Rectal smooth muscle tissue (tissue), 1 donor: ENCODE results near the gene DNMT3L.
"Not testable (repeated sequence)": the region's sequence is repeated elsewhere in the genome, so short reads cannot be mapped to it uniquely, and the experiment has no call there.

ENCODE experiments used
- H3K27ac ChIP-seq: one replicate; pipeline ENCODE4 v1.7.0; 2013; ENCODE audit warnings: low read depth, low read length, inconsistent platforms
- H3K27me3 ChIP-seq: one replicate; pipeline ENCODE4 v1.7.0; 2013; ENCODE audit warnings: low read length; ENCODE audit not compliant: control insufficient read depth, insufficient read depth
- H3K36me3 ChIP-seq: one replicate; pipeline ENCODE4 v1.7.0; 2013; ENCODE audit warnings: low read length; ENCODE audit not compliant: control insufficient read depth, insufficient read depth
- H3K4me1 ChIP-seq: one replicate; pipeline ENCODE4 v1.7.0; 2013; ENCODE audit warnings: low read length; ENCODE audit not compliant: control insufficient read depth, insufficient read depth
- H3K4me3 ChIP-seq: one replicate; pipeline ENCODE4 v1.7.0; 2013; ENCODE audit warnings: low read length
- H3K9ac ChIP-seq: one replicate; pipeline ENCODE4 v1.7.0; 2013; ENCODE audit warnings: low read length

DNMT3L gene

DNA sequence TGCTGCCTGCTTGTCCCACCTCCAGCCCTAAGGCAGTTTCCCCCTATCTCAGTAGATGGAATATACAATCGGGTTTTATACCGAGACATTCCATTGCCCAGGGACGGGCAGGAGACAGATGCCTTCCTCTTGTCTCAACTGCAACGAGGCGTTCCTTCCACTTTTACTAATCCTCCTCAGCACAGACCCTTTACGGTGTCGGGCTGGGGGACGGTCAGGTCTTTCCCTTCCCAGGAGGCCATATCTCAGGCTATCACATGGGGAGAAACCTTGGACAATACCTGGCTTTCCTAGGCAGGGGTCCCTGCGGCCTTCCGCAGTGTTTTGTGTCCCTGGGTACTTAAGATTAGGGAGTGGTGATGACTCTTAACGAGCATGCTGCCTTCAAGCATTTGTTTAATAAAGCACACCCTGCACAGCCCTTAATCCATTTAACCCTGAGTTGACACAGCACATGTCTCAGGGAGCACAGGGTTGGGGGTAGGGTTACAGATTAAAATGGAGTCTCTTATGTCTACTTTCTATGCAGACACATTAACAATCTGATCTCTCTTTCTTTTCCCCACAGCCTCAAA, 21.6 kb upstream of the DNMT3L start:
- not testable (repeated sequence) for H3K36me3 ChIP-seq, H3K4me1 ChIP-seq, H3K27me3 ChIP-seq, H3K27ac ChIP-seq, H3K9ac ChIP-seq, H3K4me3 ChIP-seq

DNA sequence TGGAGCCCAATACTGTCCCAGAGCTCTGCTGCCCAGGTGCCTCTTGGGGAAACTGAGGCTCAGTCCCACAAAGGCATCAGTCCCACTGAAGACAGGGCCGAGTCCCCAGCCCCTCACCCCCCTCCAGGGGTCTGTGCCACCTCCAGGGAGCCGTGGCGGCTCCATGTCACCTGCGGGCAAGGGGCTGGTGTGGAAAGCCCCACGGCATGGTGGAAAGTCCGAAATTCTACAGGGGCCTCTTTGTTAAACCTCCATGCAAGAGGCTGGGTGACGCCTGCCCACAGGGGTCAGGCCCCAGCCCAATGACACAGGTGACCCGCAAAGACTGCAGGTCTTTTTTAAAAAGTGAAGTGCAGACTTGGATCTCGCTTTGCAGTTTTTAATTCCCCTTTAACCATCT, 20.7 kb upstream of the DNMT3L start:
- H3K9ac ChIP-seq = no peak overlapping the region
- no peak overlapping the region for H3K4me3 ChIP-seq
- no peaks in the 10 kb centered on the region for H3K36me3 ChIP-seq
- no peak overlapping the region for H3K27ac ChIP-seq
- H3K4me1 ChIP-seq = no peaks in the 10 kb centered on the region
- no peaks in the 10 kb centered on the region for H3K27me3 ChIP-seq

DNA sequence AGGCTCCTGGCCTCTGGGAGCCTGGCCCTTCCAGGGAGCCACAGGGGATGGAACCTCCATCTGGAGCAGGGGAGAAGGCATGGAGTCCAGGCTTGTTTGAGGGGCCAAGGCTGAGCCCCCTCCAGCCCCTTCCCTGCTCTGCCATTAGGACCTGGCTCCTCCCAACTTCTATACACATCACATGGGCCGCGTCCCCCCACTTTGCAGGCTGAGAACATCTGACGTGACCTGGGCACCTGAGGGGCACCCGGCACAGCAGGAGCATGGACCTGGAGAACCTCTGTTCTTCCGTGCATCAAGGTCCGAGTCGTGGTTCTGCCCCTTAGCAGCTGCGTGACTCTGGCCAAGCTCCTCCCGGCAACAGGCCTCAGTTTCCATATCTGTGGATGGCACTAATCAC, 20.1 kb upstream of the DNMT3L start:
- no peaks in the 10 kb centered on the region for H3K4me1 ChIP-seq
- H3K27me3 ChIP-seq = no peaks in the 10 kb centered on the region
- no peak overlapping the region for H3K9ac ChIP-seq
- H3K36me3 ChIP-seq = no peaks in the 10 kb centered on the region
- H3K27ac ChIP-seq = no peak overlapping the region
- H3K4me3 ChIP-seq = no peak overlapping the region

DNA sequence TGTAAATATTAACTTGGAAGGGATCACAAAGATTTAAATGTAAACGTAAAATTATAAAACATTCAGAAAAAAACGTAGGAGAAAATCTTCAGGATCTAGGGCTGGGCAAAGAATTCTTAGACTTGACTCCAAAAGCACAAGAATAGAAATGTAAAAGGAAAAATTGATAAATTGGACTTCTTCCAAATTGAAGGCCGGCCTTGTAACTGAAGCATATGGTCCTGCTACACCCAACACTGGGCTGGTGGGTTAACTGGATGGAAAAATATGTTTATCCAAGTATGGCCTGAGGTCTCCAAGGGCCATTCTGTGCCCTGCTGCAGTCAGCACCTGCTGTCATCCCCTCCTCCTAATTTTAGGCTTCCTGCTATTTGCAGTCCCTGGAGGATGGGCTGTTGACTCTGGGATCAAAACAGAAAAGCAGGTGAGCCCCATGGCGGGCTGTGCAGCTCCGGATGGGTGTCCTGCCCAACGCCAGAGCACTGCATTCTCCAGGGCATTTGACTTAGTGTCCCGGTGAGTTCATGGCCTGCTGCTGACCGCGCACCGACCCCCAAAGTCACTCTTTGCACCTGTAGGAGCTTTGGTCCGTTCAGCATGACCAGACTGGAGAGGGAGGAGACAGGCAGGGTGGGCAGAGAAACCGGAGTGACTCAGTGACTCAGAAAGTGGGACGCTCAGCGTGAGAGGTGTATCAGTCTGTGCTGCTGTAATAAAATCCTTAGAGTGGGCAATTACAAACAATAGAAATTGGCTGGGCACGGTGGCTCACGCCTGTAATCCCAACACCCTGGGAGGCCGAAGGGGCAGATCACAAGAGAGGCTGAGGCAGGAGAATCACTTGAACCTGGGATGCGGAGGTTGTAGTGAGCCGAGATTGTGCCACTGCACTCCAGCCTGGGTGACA, 17.9 kb upstream of the DNMT3L start:
- Histone ChIP-seq H3K27me3 (no peaks in the 10 kb centered on the region), H3K4me1 (no peaks in the 10 kb centered on the region), H3K4me3 (no peak overlapping the region), H3K36me3 (no peaks in the 10 kb centered on the region), H3K27ac (no peak overlapping the region), H3K9ac (no peak overlapping the region)

DNA sequence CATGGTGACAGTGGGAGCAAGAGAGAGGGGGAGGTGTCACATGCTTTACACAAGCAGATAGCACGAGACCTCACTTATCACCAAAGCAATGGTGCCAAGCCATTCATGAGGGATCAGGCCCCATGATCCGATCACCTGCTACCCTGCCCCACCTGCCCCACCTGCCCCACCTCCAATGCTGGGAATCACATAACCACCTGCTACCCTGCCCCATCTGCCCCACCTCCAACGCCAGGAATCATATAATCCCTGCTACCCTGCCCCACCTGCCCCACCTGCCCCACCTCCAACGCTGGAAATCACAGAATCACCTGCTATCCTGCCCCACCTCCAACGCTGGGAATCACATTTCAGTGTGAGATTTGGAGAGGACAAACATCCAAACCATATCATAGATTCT, 13.3 kb upstream of the DNMT3L start:
- Histone ChIP-seq H3K4me3 (no peak overlapping the region), H3K27me3 (peaks cover 1% of the 10 kb centered on the region), H3K9ac (no peak overlapping the region), H3K36me3 (no peaks in the 10 kb centered on the region), H3K27ac (no peak overlapping the region), H3K4me1 (no peaks in the 10 kb centered on the region)

DNA sequence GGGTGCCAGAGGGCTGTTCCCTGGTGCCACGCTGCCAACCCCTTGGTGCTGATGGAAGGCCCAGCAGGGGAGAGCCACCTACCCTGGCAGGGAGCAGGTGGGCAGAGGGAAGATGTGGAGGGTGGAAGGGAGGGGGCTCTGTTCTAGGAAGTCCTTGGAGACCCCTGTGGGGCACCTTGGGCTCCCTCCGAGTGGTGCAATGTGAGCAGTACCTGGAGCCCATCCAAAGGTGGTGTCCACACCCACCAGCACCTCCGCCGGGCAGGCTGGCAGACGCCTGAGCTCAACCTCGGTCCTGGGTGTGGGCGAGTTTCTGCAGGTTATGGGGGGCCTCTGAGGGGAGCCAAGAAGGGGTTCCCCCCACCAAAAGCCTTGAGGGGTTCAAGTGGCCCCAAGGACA, 11.3 kb upstream of the DNMT3L start:
- Histone ChIP-seq H3K9ac (no peak overlapping the region), H3K4me3 (no peak overlapping the region), H3K27me3 (peaks cover 1% of the 10 kb centered on the region), H3K36me3 (no peaks in the 10 kb centered on the region), H3K4me1 (no peaks in the 10 kb centered on the region), H3K27ac (no peak overlapping the region)

DNA sequence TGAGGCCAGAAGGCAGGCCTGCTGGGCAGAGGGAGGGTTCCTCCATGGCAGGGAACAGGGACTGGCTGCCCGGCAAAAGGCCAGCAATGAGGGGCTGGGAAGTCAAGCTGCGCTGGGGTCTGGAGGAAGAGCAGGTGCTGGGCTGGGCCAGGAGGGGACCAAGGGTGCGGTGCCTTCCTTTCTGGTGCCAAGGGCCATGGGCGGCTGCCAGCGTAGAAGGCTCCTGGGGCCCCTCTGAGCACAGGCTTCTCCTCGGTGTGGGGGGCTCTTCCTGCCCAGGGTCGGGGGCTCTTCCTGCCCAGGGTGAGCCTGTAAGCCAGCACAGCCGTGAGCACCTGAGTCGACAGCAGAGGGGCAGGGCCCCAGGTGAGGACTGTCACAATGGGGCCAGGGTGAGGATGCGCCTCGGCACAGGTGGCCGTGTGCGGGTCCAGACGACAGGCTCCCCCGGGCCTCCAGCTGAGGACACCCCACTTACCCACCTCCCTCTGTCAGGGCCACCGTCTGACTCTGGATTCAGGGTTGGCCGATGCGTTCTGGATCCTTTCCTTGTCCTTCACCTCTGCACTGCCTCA, 10.7 kb upstream of the DNMT3L start:
- Histone ChIP-seq H3K27me3 (peaks cover 1% of the 10 kb centered on the region), H3K4me3 (no peak overlapping the region), H3K4me1 (no peaks in the 10 kb centered on the region)

DNA sequence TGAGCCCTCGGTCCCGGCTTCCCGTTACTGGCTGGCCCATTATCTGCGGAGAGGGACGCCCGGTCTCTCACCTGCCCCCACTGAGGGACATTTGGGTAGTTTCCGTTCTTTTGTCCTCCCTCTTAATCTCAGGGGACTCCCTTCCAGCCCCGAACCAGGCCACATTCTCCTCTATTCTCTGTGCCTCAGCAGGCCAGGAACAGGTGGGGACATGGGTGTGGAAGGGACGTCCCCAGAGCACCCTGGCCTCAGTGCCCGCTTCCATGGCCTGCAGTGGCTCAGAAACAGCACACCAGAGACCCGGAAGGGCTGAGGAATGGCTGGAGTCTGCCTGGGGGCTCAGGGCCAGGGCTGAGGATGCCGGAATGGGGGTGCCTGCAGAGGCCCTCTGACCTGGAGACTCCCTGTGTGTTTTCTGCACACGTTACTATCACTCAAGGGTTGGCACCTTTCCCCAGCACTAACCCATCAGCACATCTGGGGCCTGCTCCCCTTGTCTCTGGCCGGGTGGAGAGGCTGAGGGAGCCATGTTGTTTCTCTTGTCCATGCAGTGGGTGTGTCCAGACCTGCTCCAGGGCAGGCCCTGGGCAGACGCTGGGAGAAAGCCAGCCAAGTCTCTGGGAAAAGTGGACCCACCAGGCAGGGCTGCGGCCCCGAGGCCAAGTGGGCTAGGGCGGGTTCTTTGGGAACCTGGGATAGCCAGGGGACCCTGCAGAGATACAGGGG, 10.0 kb upstream of the DNMT3L start:
- peaks cover 1% of the 10 kb centered on the region for H3K27me3 ChIP-seq
- H3K9ac ChIP-seq = no peak overlapping the region
- no peak overlapping the region for H3K4me3 ChIP-seq
- H3K4me1 ChIP-seq = no peaks in the 10 kb centered on the region
- H3K27ac ChIP-seq = no peak overlapping the region
- no peaks in the 10 kb centered on the region for H3K36me3 ChIP-seq

More for the DNA sequence above, 10.7 kb upstream of the DNMT3L start:
- H3K27ac ChIP-seq = no peak overlapping the region
- H3K36me3 ChIP-seq = no peaks in the 10 kb centered on the region
- H3K9ac ChIP-seq = no peak overlapping the region

DNA sequence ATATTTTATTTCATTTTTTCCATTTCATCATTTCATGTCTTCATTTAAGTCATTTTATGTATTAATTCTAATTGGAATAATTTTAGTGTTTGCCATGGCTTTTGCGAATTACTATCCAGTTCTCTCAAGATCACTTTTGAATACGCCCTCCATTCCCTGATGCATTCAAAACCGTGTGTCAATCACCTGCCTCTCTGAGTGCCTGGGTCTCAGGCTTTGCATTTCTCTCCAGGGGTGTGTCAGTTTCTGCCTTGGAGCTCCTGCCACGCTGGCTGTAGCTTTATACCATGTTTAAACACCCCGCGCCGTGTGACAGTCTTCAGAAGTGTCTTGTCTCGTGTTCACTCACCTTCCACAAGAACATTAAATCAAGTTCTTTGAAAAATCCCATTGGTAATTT, 7.4 kb upstream of the DNMT3L start:
- H3K27ac ChIP-seq = no peak overlapping the region
- peaks cover 1% of the 10 kb centered on the region for H3K27me3 ChIP-seq
- no peak overlapping the region for H3K9ac ChIP-seq
- no peak overlapping the region for H3K4me3 ChIP-seq
- no peaks in the 10 kb centered on the region for H3K4me1 ChIP-seq
- no peaks in the 10 kb centered on the region for H3K36me3 ChIP-seq

DNA sequence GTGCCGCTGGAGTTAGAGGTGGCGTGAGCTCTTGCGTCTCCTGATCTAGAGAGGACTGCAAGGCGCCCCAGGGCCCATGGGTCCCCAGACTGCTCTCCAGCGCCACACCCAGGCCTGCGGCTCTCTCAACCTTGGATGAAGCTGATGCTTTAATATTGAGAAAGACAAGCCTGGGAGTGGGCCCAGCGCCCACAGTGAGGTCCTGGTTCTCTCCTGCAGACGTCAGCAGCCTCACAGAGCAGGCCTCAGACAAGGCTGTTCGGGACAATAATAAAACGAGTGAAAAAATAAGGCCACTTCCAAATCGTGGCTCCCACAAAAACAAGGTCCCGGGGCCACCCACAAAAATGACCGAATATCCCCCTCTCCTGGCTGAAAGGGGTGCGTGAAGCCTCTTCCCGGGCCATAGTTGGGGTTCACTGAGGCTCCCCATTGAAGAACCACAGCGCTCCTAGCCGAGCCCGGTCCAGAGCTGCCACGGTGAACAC, 6.0 kb upstream of the DNMT3L start:
- Histone ChIP-seq H3K27me3 (no peaks in the 10 kb centered on the region), H3K36me3 (no peaks in the 10 kb centered on the region), H3K9ac (no peak overlapping the region), H3K27ac (no peak overlapping the region), H3K4me3 (no peak overlapping the region), H3K4me1 (no peaks in the 10 kb centered on the region)

DNA sequence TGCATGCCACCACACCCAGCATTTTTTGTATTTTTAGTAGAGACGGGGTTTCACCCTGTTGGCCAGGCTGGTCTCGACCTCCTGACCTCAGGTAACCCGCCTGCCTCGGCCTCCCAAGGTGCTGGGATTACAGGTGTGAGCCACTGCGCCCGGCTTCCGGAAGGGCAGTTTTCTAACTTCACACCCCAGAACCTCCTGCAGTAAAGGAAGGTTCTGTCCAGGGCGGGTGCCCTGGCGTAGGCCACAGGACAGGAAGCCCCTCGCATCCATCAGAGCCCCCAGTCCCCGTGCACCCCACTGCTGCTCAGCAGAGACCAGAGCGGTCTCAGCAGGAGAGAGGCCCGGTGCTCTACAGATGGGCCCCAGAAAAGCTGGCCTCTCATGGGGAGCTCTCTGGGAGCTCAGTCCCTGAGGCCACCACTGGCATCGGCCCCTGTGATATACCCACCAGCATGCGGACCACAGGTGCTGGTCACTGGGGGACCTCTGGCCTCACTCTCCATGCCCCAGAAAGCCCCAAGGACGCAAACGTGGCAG, 4.1 kb upstream of the DNMT3L start:
- no peaks in the 10 kb centered on the region for H3K4me1 ChIP-seq
- no peaks in the 10 kb centered on the region for H3K36me3 ChIP-seq
- no peaks in the 10 kb centered on the region for H3K27me3 ChIP-seq
- H3K4me3 ChIP-seq = no peak overlapping the region
- H3K9ac ChIP-seq = no peak overlapping the region
- H3K27ac ChIP-seq = no peak overlapping the region

DNA sequence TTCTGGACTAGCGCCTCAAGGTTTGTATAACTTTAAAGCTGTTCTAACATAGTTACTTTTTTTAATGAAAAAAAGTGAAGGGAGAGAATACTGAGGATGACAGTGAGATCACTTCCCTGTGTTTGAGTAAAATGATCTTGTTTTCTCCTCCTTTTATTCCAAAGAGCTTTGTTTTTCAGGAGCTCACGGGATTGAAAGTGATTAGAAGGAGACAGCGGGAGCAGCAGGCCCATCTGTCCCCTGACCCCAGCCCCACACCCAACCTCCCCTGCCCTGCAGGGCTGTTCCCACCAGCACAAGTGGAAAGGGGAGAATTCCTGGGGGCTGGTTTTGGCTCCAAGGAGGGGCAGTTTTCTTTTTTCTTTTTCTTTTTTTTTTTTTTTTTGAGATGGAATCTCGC, 2.1 kb upstream of the DNMT3L start:
- Histone ChIP-seq H3K27me3 (no peaks in the 10 kb centered on the region), H3K4me3 (no peak overlapping the region), H3K36me3 (no peaks in the 10 kb centered on the region), H3K27ac (no peak overlapping the region), H3K4me1 (no peaks in the 10 kb centered on the region), H3K9ac (no peak overlapping the region)
